Transverse colon (tissue), 3 donors: ENCODE data around the gene MCL1.

Source experiments
- CTCF ChIP-seq, 5 experiments: fragments of 200-600 bp in 3 of 5; fragments of 450-650 bp in 2 of 5; sonication (generic) in 3 of 5; IDR thresholded peaks; 1 replicate in 2 of 5; 2 replicates in 3 of 5; pipeline ENCODE4 v1.5.1; 2016 to 2017; ENCODE audit warnings: antibody characterized with exemption in 5 of 5, inconsistent platforms in 3 of 5, mild to moderate bottlenecking in 2 of 5, moderate library complexity in 1 of 5
- EP300 ChIP-seq: sonication (generic); formaldehyde crosslinking; IDR thresholded peaks from one replicate; pipeline ENCODE4 v1.6.1; 2017; ENCODE audit warnings: antibody characterized with exemption, low read depth
- POLR2A ChIP-seq: fragments of 450-650 bp; IDR thresholded peaks from one replicate; pipeline ENCODE4 v1.6.1; 2016; ENCODE audit warnings: antibody characterized with exemption, mild to moderate bottlenecking, moderate library complexity

DNA sequence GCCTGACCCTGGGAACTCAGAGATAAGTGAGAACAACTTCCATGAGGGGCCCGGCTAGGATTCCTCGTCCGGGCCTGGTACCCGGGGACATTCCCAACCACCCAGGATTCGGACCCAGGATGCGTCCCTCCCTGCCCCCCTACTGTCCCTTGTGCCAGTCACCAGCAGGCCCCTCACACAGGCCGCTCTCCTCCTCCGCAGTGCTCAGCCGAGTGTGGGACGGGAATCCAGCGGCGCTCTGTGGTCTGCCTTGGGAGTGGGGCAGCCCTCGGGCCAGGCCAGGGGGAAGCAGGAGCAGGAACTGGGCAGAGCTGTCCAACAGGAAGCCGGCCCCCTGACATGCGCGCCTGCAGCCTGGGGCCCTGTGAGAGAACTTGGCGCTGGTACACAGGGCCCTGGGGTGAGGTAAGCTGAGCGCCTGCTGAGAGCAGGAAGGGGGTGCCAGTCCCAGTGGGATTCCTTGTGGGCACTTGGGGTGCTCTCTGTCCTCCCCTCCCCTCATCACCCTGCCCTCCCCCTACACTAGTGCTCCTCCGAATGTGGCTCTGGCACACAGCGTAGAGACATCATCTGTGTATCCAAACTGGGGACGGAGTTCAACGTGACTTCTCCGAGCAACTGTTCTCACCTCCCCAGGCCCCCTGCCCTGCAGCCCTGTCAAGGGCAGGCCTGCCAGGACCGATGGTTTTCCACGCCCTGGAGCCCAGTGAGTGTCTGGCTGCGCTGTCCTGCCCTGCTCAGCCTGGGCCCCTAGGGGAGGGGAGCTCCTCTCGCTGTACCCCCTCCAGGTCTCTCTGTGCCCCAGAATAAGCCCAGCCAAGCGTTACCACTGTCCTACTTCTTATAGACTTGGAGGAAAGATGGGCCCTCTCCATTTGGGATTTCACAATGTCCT, 20.4 kb downstream of the MCL1 start:
- TF ChIP-seq CTCF (IDR thresholded peaks at IDR 0.05) (no peak), EP300 (no peak), POLR2A (no peak)
